Ovary (tissue), 9 donors: ENCODE results near the gene CLDN34. TPM values are rescaled to one million over a fixed set of nuclear protein-coding genes. Genes with fewer than 3 reads are reported as not detected.

Experiments
- DNase-seq, 5 donors: peaks; one replicate each; pipeline ENCODE4 v3.0.0-alpha.2; 2019 to 2020
- H3K27ac ChIP-seq, 2 donors: fragments of 200-600 bp; one replicate each; pipeline versions ENCODE4 v1.5.1 to v1.8.0; 2019 to 2022
- H3K27me3 ChIP-seq: fragments of 200-600 bp; one replicate; pipeline ENCODE4 v1.8.0; 2022
- H3K36me3 ChIP-seq: fragments of 200-600 bp; sonication (generic); one replicate; pipeline ENCODE4 v1.5.1; 2019
- H3K4me1 ChIP-seq: one replicate; pipeline ENCODE4 v1.8.1; 2013; ENCODE audit warnings: mild to moderate bottlenecking, moderate library complexity; ENCODE audit not compliant: insufficient read depth
- H3K4me3 ChIP-seq: fragments of 200-600 bp; sonication (generic); one replicate; pipeline ENCODE4 v1.5.1; 2017
- H3K9me3 ChIP-seq, 2 donors: fragments of 200-600 bp in 1 of 2; sonication (generic) in 1 of 2; one replicate each; pipeline versions ENCODE4 v1.5.1 to v1.8.1; 2013 to 2019; ENCODE audit warnings: mild to moderate bottlenecking in 1 of 2, moderate library complexity in 1 of 2
- CTCF ChIP-seq, 3 donors: fragments of 450-650 bp in 2 of 3; fragments of 200-600 bp in 1 of 3; IDR thresholded peaks; one replicate each; pipeline versions ENCODE4 v1.5.1 to v1.8.0; 2016 to 2022; ENCODE audit warnings: antibody characterized with exemption in 3 of 3, mild to moderate bottlenecking in 1 of 3
- EP300 ChIP-seq: sonication (generic); formaldehyde crosslinking; IDR thresholded peaks from one replicate; pipeline ENCODE4 v1.6.1; 2017; ENCODE audit warnings: antibody characterized with exemption
- POLR2A ChIP-seq: fragments of 450-650 bp; IDR thresholded peaks from one replicate; pipeline ENCODE4 v1.6.1; 2017; ENCODE audit warnings: antibody characterized with exemption, mild to moderate bottlenecking, moderate library complexity
- WGBS, 3 donors: extraction: QIAGEN DNeasy Blood & Tissue Kit in 1 of 3; methylation state at CpG; one replicate each; pipeline versions ENCODE4 v1.1.5 to v1.1.7; 2013 to 2017; 5-methylcytosine and 5-hydroxymethylcytosine counted together
- intact Hi-C, 4 donors: fragments of 100-400 bp; cut with DNase I; formaldehyde crosslinking; loops; one replicate each; pipeline versions ENCODE4 v1.11.0 to v1.15.1; 2022 to 2023
- polyA plus RNA-seq, 2 donors: library from polyadenylated mRNA; stranded (reverse); fragments of 200-250 nt in 1 of 2; fragments of 350-450 nt in 1 of 2; fragmentation: Illumina TruSeq in 1 of 2; extraction: RNeasy Lipid Tissue Mini Kit (QIAGEN cat#74804) in 1 of 2; gene quantifications; one replicate each; pipeline ENCODE4 v1.2.3, GENCODE V29; 2013 to 2014
- total RNA-seq, 7 donors: library from RNA; depleted of rRNA in 2 of 7; stranded (reverse); fragments of >200 nt in 2 of 7; fragmentation: NEBNext Ultra II Directional in 3 of 7; extraction: Animal tissue kit (Norgen Biotek cat#: 25700) in 3 of 7; gene quantifications; one replicate each; pipeline versions ENCODE4 v1.1.0 to v1.2.4, GENCODE V29; 2016 to 2023
- donor health status: DM: no; HTN: no; CAD: no; lungs with moderate emphysema.
- donor health status: DM: no; HTN: no; CAD: no.
- donor health status: Bipolar disorder and iron deficiency.
- donor health status: DM: yes; HTN: yes; CAD: no.
- donor health status: DM: no; HTN: no; CAD: no.
- donor health status: DM: yes; HTN: yes; CAD: no.

CLDN34 gene
- total and polyA plus RNA-seq, 9 donors, result 0.12 to 0.82 (median 0.57) TPM; not detected in 3

GRCh38 chrX:10006086-10006485, 38.9 kb downstream of the CLDN34 start:
- WGBS, 3 donors, result 88 to 95% (median 88%) methylated on average over 8 of the region's 8 CpGs
- no peak overlapping the region for H3K4me3 ChIP-seq
- no peak for DNase-seq
- H3K36me3 ChIP-seq, result no peaks in the 10 kb centered on the region
- no peaks in the 10 kb centered on the region for H3K9me3 ChIP-seq
- no peak overlapping the region for H3K27ac ChIP-seq
- H3K4me1 ChIP-seq, result no peaks in the 10 kb centered on the region
- H3K27me3 ChIP-seq, result no peaks in the 10 kb centered on the region
- intact Hi-C loops, result no loop called here
- TF ChIP-seq CTCF (IDR thresholded peaks at IDR 0.05) (no peak), POLR2A (no peak), EP300 (no peak)

- 74 to 84% (median 76%) methylated on average over 4 of the region's 4 CpGs for WGBS, 3 donors
- TF ChIP-seq CTCF (IDR thresholded peaks at IDR 0.05), result no peak
- H3K9me3 ChIP-seq, result no peaks in the 10 kb centered on the region
- intact Hi-C loops, result no loop called here
- no peak overlapping the region for H3K4me3 ChIP-seq
- no peaks in the 10 kb centered on the region for H3K36me3 ChIP-seq
- H3K27ac ChIP-seq, result no peak overlapping the region
- DNase-seq, result no peak
- H3K27me3 ChIP-seq, result no peaks in the 10 kb centered on the region
- no peaks in the 10 kb centered on the region for H3K4me1 ChIP-seq
These were observed 39.6 kb downstream of the CLDN34 start for GRCh38 chrX:10006770-10007169.

DNA sequence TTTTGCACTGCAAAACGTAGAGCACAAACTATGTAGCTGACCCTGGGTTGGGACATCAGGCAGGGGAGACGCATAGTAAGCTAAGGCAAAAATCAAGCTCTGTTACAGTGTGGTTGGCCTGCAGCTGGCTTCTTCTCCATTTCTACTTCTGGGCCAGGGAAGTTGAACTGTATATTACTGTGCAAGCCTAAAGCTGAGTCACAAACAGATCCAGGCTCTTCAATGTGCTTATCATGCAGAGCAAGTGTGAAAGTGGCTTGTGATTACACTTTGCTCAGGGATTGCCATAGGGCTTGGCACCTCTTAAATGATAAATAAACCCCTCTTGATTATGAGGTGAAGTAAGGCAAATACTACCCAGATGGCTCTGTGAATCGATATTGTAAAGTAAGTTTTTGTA, 40.5 kb downstream of the CLDN34 start:
- H3K27ac ChIP-seq, result no peak overlapping the region
- H3K4me1 ChIP-seq, result no peaks in the 10 kb centered on the region
- DNase-seq, result no peak
- intact Hi-C loops, result no loop called here
- H3K27me3 ChIP-seq, result no peaks in the 10 kb centered on the region
- H3K9me3 ChIP-seq, result no peaks in the 10 kb centered on the region
- no peaks in the 10 kb centered on the region for H3K36me3 ChIP-seq
- TF ChIP-seq CTCF (IDR thresholded peaks at IDR 0.05), result no peak
- 64 to 67% (median 64%) methylated on average over 3 of the region's 3 CpGs for WGBS, 3 donors
- no peak overlapping the region for H3K4me3 ChIP-seq

- intact Hi-C loops, result no loop called here
- Histone ChIP-seq H3K4me1 (no peaks in the 10 kb centered on the region), H3K27ac (no peak overlapping the region), H3K36me3 (no peaks in the 10 kb centered on the region), H3K9me3 (no peaks in the 10 kb centered on the region), H3K4me3 (no peak overlapping the region), H3K27me3 (no peaks in the 10 kb centered on the region)
- TF ChIP-seq POLR2A (no peak), CTCF (IDR thresholded peaks at IDR 0.05) (no peak), EP300 (no peak)
- 73 to 87% (median 85%) methylated on average over 2 of the region's 2 CpGs for WGBS, 3 donors
- DNase-seq, result no peak
These were observed 41.4 kb downstream of the CLDN34 start for GRCh38 chrX:10008483-10009056.
